ENCODE measurements around the gene S1PR4.
A peak's percentile ranks its signal among the peaks of the same experiment; 100 is the strongest.

S1PR4 gene

DNA sequence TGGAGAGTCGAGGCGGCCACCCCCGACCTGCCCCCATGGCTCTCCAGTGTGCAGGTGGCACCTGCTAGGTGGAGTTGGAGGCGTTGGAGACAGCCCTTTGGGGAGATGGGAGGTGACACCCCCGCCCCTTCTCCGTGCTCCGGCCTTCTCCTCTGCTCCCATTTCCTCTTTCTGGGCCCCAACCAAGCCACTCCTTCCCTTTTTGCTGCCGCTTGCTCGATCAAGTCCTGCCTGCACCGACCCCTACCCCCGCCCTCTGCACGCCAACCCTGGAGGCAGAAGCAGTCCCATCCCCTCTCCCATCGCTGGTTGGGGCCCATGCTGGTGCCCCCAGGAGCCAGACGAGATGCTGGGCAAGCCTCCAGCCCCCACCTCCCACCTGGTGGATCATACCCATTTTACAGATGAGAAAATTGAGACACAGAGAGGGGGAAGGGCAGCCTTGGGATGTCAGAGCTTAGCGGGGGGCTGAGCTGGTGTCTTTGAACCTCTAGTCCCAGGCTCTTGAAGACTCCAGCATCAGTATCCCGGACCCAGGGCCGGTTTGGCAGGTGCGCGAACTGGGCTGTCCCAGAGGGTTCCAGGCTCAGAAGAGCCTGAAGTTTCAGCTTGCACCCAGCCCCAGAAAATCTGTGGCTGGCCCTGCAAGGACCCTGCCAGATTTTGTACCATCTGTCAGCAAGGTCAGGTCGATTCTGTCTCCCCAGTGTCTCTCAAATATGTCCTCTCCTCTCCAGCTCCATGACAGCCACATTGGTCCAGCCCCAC, 32.5 kb upstream of the S1PR4 start:
- DNase-seq (ENCODE audit: low read depth) = no peak
- no peak overlapping the region for H3K4me3 ChIP-seq (ENCODE audit: control insufficient read depth, low read depth, low read length)
- no peak for TF ChIP-seq CTCF (conservative IDR thresholded peaks at IDR 0.05; ENCODE audit: control insufficient read depth, insufficient read depth, low read depth, low read length)

- DNase-seq (ENCODE audit: low read depth) = no peak
- TF ChIP-seq CTCF (conservative IDR thresholded peaks at IDR 0.05; ENCODE audit: control insufficient read depth, insufficient read depth, low read depth, low read length) = peak; percentile 69
- H3K4me3 ChIP-seq (ENCODE audit: control insufficient read depth, low read depth, low read length) = no peak overlapping the region
These were observed 31.9 kb upstream of the S1PR4 start for GRCh38 chr19:3146677-3147100.

- DNase-seq (ENCODE audit: low read depth) = no peak
- no peak overlapping the region for H3K4me3 ChIP-seq (ENCODE audit: control insufficient read depth, low read depth, low read length)
- no peak for TF ChIP-seq CTCF (conservative IDR thresholded peaks at IDR 0.05; ENCODE audit: control insufficient read depth, insufficient read depth, low read depth, low read length)
These were observed 30.1 kb upstream of the S1PR4 start for GRCh38 chr19:3148503-3148902.

DNA sequence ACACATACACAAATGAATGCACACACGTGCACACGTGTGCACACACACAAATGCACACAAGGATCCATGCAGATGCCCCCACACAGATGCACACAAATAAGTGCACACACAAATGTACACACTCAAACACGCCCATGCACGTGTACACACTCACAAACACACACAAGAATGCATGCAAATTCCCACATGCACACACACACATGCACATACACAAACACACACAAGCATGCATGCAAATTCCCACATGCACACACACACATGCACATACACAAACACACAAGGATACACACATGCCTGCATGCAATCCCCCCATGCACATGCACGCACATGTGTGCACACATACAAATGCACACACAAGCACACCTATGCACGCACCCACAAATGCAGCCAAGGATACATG, 29.5 kb upstream of the S1PR4 start:
- no peak for DNase-seq (ENCODE audit: low read depth)
- H3K4me3 ChIP-seq (ENCODE audit: control insufficient read depth, low read depth, low read length) = no peak overlapping the region
- TF ChIP-seq CTCF (conservative IDR thresholded peaks at IDR 0.05; ENCODE audit: control insufficient read depth, insufficient read depth, low read depth, low read length) = no peak

DNA sequence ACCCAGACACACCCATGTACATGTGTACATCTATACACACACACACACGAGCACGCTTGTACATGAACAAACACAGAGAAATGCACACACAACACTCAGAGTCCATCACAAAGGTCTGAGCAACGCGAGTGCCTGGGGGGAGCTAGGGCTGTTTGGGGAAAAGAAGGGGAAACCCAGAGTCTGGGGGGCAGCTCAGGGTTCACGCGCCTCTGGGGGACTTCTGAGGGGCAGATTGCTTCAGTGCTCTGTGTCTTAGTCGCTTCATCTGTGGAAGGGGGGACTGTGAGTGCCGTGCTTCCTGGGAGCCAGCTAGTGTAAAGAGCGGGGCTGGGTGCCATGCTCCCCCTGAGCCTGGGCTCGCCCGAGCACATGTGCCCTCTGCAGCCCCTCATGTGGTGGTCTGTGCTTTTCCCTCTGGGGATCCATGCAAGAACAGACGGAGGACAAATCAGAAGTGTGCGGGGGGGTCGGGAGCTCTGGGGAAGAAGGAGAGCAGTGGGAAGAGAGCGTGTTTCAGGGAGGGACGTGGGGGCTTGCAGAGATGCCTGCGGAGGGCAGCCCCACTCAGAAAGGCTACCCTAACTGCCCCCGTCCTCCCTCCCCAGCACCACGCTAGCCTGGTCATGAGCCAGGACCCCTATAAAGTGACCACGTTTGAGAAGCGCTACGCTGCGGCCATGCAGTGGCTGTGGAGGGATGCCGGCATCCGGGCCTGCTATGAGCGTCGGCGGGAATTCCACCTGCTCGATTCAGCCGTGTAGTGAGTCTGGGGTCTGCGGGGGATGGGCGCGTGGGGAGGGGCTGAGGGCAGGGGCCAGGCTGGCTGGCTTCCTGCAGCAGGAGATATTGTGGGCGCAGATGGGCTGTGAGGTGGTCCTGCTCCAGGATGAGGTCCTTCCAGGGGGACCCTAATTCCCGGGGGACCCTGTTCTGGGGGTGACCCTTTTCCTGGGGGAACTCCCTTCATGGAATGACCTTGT, 28.8 kb upstream of the S1PR4 start:
- H3K4me3 ChIP-seq (ENCODE audit: control insufficient read depth, low read depth, low read length) = no peak overlapping the region
- no peak for DNase-seq (ENCODE audit: low read depth)
- no peak for TF ChIP-seq CTCF (conservative IDR thresholded peaks at IDR 0.05; ENCODE audit: control insufficient read depth, insufficient read depth, low read depth, low read length)

GRCh38 chr19:3150739-3151329, 27.7 kb upstream of the S1PR4 start:
- DNase-seq (ENCODE audit: low read depth) = no peak
- H3K4me3 ChIP-seq (ENCODE audit: control insufficient read depth, low read depth, low read length) = no peak overlapping the region
- TF ChIP-seq CTCF (conservative IDR thresholded peaks at IDR 0.05; ENCODE audit: control insufficient read depth, insufficient read depth, low read depth, low read length) = no peak
